ENCODE results near the gene CLCF1. TPM values are rescaled to one million over a fixed set of nuclear protein-coding genes. Genes with fewer than 3 reads are reported as not detected.

Gene CLCF1
- total RNA-seq, 3 donors from 2014 or later (not counting 1 experiment from before 2014, with no cell fraction given) = 9.8 to 13.4 (median 10.3) TPM

GRCh38 chr11:67396587-67397389 lies 23.4 kb upstream of the CLCF1 start:
- Histone ChIP-seq H3K27me3 (ENCODE audit: control insufficient read depth, insufficient read depth, low read length) (no peaks in the 10 kb centered on the region), H3K36me3 (ENCODE audit: control insufficient read depth, insufficient read depth, low read length) (peaks cover 54% of the 10 kb centered on the region), H3K9me3 (ENCODE audit: control insufficient read depth, insufficient read depth, low read length) (no peaks in the 10 kb centered on the region), H3K4me3 (ENCODE audit: low read length) (no peak overlapping the region), H3K27ac (ENCODE audit: low read length) (peak overlapping the region; percentile 9), H3K4me1 (ENCODE audit: control insufficient read depth, insufficient read depth, low read length) (peaks cover 61% of the 10 kb centered on the region)
- intact Hi-C loops (cut with micrococcal nuclease) = no loop called here
- DNase-seq (peak in 1 of 2 donors; percentile 58), ATAC-seq (no peak)
- H3K4me1 Mint-ChIP-seq = peaks cover 29 to 50% of the 10 kb centered on the region in 2 donors
- 10% methylated on average over 11 of the region's 13 CpGs for WGBS (ENCODE audit: insufficient coverage)
- TF ChIP-seq, protein P1, sequence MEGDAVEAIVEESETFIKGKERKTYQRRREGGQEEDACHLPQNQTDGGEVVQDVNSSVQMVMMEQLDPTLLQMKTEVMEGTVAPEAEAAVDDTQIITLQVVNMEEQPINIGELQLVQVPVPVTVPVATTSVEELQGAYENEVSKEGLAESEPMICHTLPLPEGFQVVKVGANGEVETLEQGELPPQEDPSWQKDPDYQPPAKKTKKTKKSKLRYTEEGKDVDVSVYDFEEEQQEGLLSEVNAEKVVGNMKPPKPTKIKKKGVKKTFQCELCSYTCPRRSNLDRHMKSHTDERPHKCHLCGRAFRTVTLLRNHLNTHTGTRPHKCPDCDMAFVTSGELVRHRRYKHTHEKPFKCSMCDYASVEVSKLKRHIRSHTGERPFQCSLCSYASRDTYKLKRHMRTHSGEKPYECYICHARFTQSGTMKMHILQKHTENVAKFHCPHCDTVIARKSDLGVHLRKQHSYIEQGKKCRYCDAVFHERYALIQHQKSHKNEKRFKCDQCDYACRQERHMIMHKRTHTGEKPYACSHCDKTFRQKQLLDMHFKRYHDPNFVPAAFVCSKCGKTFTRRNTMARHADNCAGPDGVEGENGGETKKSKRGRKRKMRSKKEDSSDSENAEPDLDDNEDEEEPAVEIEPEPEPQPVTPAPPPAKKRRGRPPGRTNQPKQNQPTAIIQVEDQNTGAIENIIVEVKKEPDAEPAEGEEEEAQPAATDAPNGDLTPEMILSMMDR (IDR thresholded peaks at IDR 0.05) = no peak
- H3K9me3 Mint-ChIP-seq = no peaks in the 10 kb centered on the region
- no peaks in the 10 kb centered on the region for H3K36me3 Mint-ChIP-seq
- no peaks in the 10 kb centered on the region for H3K27me3 Mint-ChIP-seq (ENCODE audit: low read depth in 2 of 2)
- H3K27ac Mint-ChIP-seq = peak overlapping the region; percentile 68 to 88
- no peak overlapping the region for H3K4me3 Mint-ChIP-seq

GRCh38 chr11:67396259-67396581 lies 22.8 kb upstream of the CLCF1 start:
- no peak overlapping the region for H3K4me3 ChIP-seq (ENCODE audit: low read length)
- intact Hi-C loops (cut with micrococcal nuclease) = no loop called here
- H3K9me3 Mint-ChIP-seq = no peaks in the 10 kb centered on the region
- H3K27me3 Mint-ChIP-seq (ENCODE audit: low read depth in 2 of 2) = no peaks in the 10 kb centered on the region
- H3K27ac ChIP-seq (ENCODE audit: low read length) = no peak overlapping the region
- H3K4me3 Mint-ChIP-seq = no peak overlapping the region
- no peaks in the 10 kb centered on the region for H3K9me3 ChIP-seq (ENCODE audit: control insufficient read depth, insufficient read depth, low read length)
- ATAC-seq (no peak), DNase-seq (no peak)
- H3K36me3 ChIP-seq (ENCODE audit: control insufficient read depth, insufficient read depth, low read length) = peaks cover 54% of the 10 kb centered on the region
- H3K27ac Mint-ChIP-seq = peak overlapping the region; percentile 68 to 88
- TF ChIP-seq, protein P1 (IDR thresholded peaks at IDR 0.05) = no peak
- 96% methylated on average over 7 of the region's 7 CpGs for WGBS (ENCODE audit: insufficient coverage)
- H3K36me3 Mint-ChIP-seq = no peaks in the 10 kb centered on the region
- H3K4me1 ChIP-seq (ENCODE audit: control insufficient read depth, insufficient read depth, low read length) = peaks cover 64% of the 10 kb centered on the region
- no peaks in the 10 kb centered on the region for H3K27me3 ChIP-seq (ENCODE audit: control insufficient read depth, insufficient read depth, low read length)
- peaks cover 29 to 55% of the 10 kb centered on the region in 2 donors for H3K4me1 Mint-ChIP-seq

DNA sequence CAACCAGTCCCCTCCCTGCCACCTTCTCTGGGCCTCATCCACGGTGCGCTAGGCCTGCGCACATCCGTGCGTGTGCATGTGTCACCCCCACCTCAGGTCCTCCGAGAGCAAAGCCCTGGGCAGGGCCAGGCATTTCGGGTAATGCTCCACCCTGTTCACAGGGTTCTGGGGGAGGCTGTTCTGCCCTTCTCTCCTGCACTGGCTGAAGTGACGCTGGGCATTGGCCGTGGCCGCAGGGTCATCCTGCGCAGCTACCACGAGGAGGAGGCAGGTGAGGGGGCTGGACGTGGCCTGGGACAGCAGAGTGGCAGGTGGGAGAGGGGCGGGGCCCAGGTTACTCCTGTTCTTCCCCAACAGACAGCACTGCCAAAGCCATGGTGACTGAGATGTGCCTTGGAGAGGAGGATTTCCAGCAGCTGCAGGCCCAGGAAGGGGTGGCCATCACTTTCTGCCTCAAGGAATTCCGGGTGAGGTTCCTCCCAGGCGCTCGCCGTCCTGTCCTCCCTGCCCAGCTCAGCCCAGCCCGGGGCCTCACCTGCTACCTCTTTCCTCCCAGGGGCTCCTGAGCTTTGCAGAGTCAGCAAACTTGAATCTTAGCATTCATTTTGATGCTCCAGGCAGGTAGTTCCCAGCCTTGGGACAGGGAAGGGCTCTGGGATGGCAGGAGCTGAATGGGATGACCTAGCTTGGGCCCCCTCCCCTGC lies 22.3 kb upstream of the CLCF1 start:
- DNase-seq = no peak
- Mint-ChIP-seq H3K4me3 (no peak overlapping the region), H3K36me3 (no peaks in the 10 kb centered on the region), H3K4me1 (peaks cover 26 to 54% of the 10 kb centered on the region in 2 donors), H3K9me3 (no peaks in the 10 kb centered on the region), H3K27ac (peak overlapping the region; percentile 68 to 88), H3K27me3 (ENCODE audit: low read depth in 2 of 2) (no peaks in the 10 kb centered on the region)
- Histone ChIP-seq H3K27ac (ENCODE audit: low read length) (no peak overlapping the region), H3K4me1 (ENCODE audit: control insufficient read depth, insufficient read depth, low read length) (peaks cover 64% of the 10 kb centered on the region), H3K4me3 (ENCODE audit: low read length) (no peak overlapping the region), H3K9me3 (ENCODE audit: control insufficient read depth, insufficient read depth, low read length) (no peaks in the 10 kb centered on the region), H3K27me3 (ENCODE audit: control insufficient read depth, insufficient read depth, low read length) (no peaks in the 10 kb centered on the region), H3K36me3 (ENCODE audit: control insufficient read depth, insufficient read depth, low read length) (peaks cover 53% of the 10 kb centered on the region)
- TF ChIP-seq, protein P1 (IDR thresholded peaks at IDR 0.05) = no peak
- intact Hi-C loops (cut with micrococcal nuclease) = no loop called here
- ATAC-seq = no peak
- 93% methylated on average over 17 of the region's 19 CpGs for WGBS (ENCODE audit: insufficient coverage)

All from natural killer cell (primary cell).